HCT116 (cell line): ENCODE data around the gene PRR5L. TPM values are rescaled to one million over a fixed set of nuclear protein-coding genes. Genes with fewer than 3 reads are reported as not detected.

ENCODE experiments used
- ATAC-seq: fragments of 200-7000 bp; cut with Tn5 transposase; 2 replicates; pipeline ENCODE4 v1.9.1; 2020; ENCODE audit warnings: mild to moderate bottlenecking, moderate library complexity
- BruUV-seq: library from RNA; stranded (reverse); fragments of 400-500 nt; replicated peaks from 2 replicates; lab custom pipeline; 2021; lab: Mats Ljungman, UMichigan
- CTCF ChIA-PET: fragments of 300-600 bp; sonication (Branson Sonifier 250); formaldehyde crosslinking; loops from one replicate; lab custom pipeline; 2021; ENCODE audit warnings: antibody characterized with exemption; lab: Charles Lee
- POLR2A ChIA-PET: fragments of 300-600, 350-600 bp; sonication (Branson Sonifier 250); formaldehyde crosslinking; loops from one replicate; lab custom pipeline; 2021; ENCODE audit warnings: antibody characterized with exemption; lab: Charles Lee
- RAD21 ChIA-PET, 2 experiments: fragments of 300-600 bp; sonication (Branson Sonifier 250); formaldehyde crosslinking; loops; one replicate each; lab custom pipeline; 2023; ENCODE audit warnings: low total read pairs in 2 of 2; ENCODE audit not compliant: uncharacterized antibody in 2 of 2, unreplicated experiment in 2 of 2, low non-redundant PET in 1 of 2; lab: Charles Lee
- DNase-seq: peaks from one replicate; pipeline ENCODE4 v3.0.0-alpha.2; 2010; ENCODE audit warnings: low read depth, low spot score
- H2AFZ ChIP-seq: fragments of 200-600 bp; shearing (Covaris generic), sonication (generic); 2 replicates; pipeline ENCODE4 v1.6.1; 2017; ENCODE audit warnings: low read depth, mixed run types, mixed read lengths, antibody characterized with exemption, low read length; ENCODE audit not compliant: poor library complexity, severe bottlenecking
- H3K27ac ChIP-seq: 2 replicates; pipeline ENCODE4 v1.5.1; 2012; ENCODE audit warnings: low read depth, low read length
- H3K27me3 ChIP-seq: fragments of 200-600 bp; sonication (generic); 2 replicates; pipeline ENCODE4 v1.6.1; 2016; ENCODE audit warnings: mixed run types, low read length, mixed read lengths; ENCODE audit not compliant: insufficient read depth
- H3K36me3 ChIP-seq, 2 experiments: fragments of 200-500 bp in 1 of 2; fragments of 200-600 bp in 1 of 2; sonication (Bioruptor generic) in 1 of 2; sonication (generic) in 1 of 2; 2 replicates each; pipeline versions ENCODE4 v1.5.1 to v1.6.1; 2014 to 2016; ENCODE audit warnings: low read length in 2 of 2, inconsistent platforms in 1 of 2, mixed read lengths in 1 of 2, mixed run types in 1 of 2; ENCODE audit not compliant: insufficient read depth in 2 of 2, control insufficient read depth in 1 of 2
- H3K4me1 ChIP-seq, 2 experiments: fragments of 200-600 bp in 1 of 2; sonication (generic) in 1 of 2; 2 replicates each; pipeline versions ENCODE4 v1.5.1 to v1.6.1; 2012 to 2017; ENCODE audit warnings: low read length in 2 of 2, inconsistent platforms in 1 of 2, mild to moderate bottlenecking in 1 of 2, mixed read lengths in 1 of 2, mixed run types in 1 of 2, moderate library complexity in 1 of 2; ENCODE audit not compliant: insufficient read depth in 2 of 2, control insufficient read depth in 1 of 2
- H3K4me2 ChIP-seq: fragments of 200-600 bp; sonication (generic); 2 replicates; pipeline ENCODE4 v1.6.1; 2017; ENCODE audit warnings: mixed run types, low read length, mixed read lengths
- H3K4me3 ChIP-seq, 2 experiments: fragments of 200-600 bp in 1 of 2; sonication (generic) in 1 of 2; replicated peaks in 1 of 2; 2 replicates each; pipeline ENCODE4 v1.5.1; 2011 to 2016; ENCODE audit warnings: low read length in 2 of 2, control low read depth in 1 of 2, low read depth in 1 of 2, mild to moderate bottlenecking in 1 of 2, mixed read lengths in 1 of 2, mixed run types in 1 of 2
- H3K79me2 ChIP-seq: fragments of 200-600 bp; sonication (generic); 2 replicates; pipeline ENCODE4 v1.6.1; 2017; ENCODE audit warnings: mild to moderate bottlenecking, mixed run types, low read length, moderate library complexity, mixed read lengths; ENCODE audit not compliant: insufficient read depth
- H3K9ac ChIP-seq: fragments of 200-600 bp; sonication (generic); 2 replicates; pipeline ENCODE4 v1.6.1; 2016; ENCODE audit warnings: low read length, mixed read lengths
- H3K9me2 ChIP-seq: fragments of 200-600 bp; sonication (generic), shearing (Covaris generic); 2 replicates; pipeline ENCODE4 v1.6.1; 2017; ENCODE audit warnings: mixed run types, mild to moderate bottlenecking, moderate library complexity; ENCODE audit not compliant: insufficient read depth
- H3K9me3 ChIP-seq, 2 experiments: fragments of 200-500 bp in 1 of 2; fragments of 200-600 bp in 1 of 2; sonication (Bioruptor generic) in 1 of 2; sonication (generic) in 1 of 2; 2 replicates each; pipeline ENCODE4 v1.6.1; 2014 to 2017; ENCODE audit warnings: low read length in 2 of 2, mixed read lengths in 2 of 2, inconsistent platforms in 1 of 2, low read depth in 1 of 2, mild to moderate bottlenecking in 1 of 2, mixed run types in 1 of 2, moderate library complexity in 1 of 2; ENCODE audit not compliant: control insufficient read depth in 1 of 2, insufficient read depth in 1 of 2
- H4K20me1 ChIP-seq: fragments of 200-600 bp; sonication (generic), shearing (Covaris generic); 2 replicates; pipeline ENCODE4 v1.6.1; 2017; ENCODE audit warnings: mixed run types, mild to moderate bottlenecking, moderate library complexity; ENCODE audit not compliant: insufficient read depth
- CEBPB ChIP-seq: IDR thresholded peaks from 2 replicates; pipeline ENCODE4 v1.6.1; 2012; ENCODE audit warnings: low read depth
- EZH2phosphoT487 ChIP-seq: fragments of 200-600 bp; IDR thresholded peaks from 2 replicates; pipeline ENCODE4 v1.6.1; 2018; ENCODE audit warnings: antibody characterized with exemption, borderline replicate concordance
- FOSL1 ChIP-seq: IDR thresholded peaks from 2 replicates; pipeline ENCODE4 v1.6.1; 2012; ENCODE audit warnings: low read depth
- POLR2AphosphoS5 ChIP-seq: IDR thresholded peaks from 2 replicates; pipeline ENCODE4 v1.6.1; 2011; ENCODE audit warnings: mild to moderate bottlenecking, low read depth, low read length, moderate library complexity
- ZFX ChIP-seq: fragments of 450-650 bp; IDR thresholded peaks from 2 replicates; pipeline ENCODE4 v1.6.1; 2017
- intact Hi-C: fragments of 100-400 bp; cut with micrococcal nuclease; formaldehyde crosslinking; loops from 2 replicates; pipeline ENCODE4 v1.10.0; 2022
- total RNA-seq: library from RNA; stranded (reverse); gene quantifications from one replicate; pipeline ENCODE4 v1.2.1, GENCODE V29; 2021; ENCODE audit not compliant: unreplicated experiment
- TF ChIP-seq, protein P1 (sequence below): IDR thresholded peaks from 2 replicates; pipeline ENCODE4 v1.6.1; 2012
- TF ChIP-seq, protein P2 (sequence below), 3 experiments: fragments of 200-600 bp in 1 of 3; sonication (generic) in 1 of 3; IDR thresholded peaks in 2 of 3; conservative IDR thresholded peaks in 1 of 3; 2 replicates each; pipeline ENCODE4 v1.5.1; 2012 to 2017; ENCODE audit warnings: low read depth in 2 of 3, low read length in 2 of 3, antibody characterized with exemption in 1 of 3, borderline replicate concordance in 1 of 3, control low read depth in 1 of 3, mild to moderate bottlenecking in 1 of 3, mixed read lengths in 1 of 3, mixed run types in 1 of 3, moderate library complexity in 1 of 3; ENCODE audit not compliant: insufficient read depth in 1 of 3

The PRR5L gene
- total RNA-seq, 1 experiment from 2014 or later = 0.47 TPM

DNA sequence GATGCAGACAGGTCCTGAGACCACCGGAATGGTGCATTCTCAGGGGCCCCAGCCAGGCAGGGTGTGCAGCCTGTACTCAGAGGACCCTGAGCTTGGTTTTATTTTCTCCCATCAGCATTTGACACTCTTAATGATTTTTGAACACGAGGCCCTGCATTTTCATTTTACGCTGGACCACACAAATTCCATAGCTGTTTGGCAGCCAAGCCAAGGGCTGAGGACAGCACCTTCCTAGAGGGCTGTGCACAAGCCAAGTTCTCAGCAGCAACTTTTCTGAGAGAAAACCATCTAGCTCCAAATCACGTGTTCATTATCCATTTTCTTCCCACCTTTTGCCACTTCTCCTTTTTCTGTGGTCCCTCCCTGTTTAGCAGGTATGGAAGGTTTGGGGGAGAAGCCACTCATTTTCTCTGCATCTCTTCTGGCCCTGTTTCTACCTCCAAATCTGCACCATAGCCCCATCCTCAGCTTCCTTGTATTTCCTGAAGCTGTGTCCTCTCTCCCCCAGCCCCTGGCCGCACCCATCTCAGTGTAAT lies 153.5 kb downstream of the PRR5L start:
- Histone ChIP-seq H4K20me1 (no peaks in the 10 kb centered on the region), H3K27me3 (peaks cover 8% of the 10 kb centered on the region; the same call in 1 of the 2 replicates), H3K36me3 (no peaks in the 10 kb centered on the region), H3K4me2 (no peak overlapping the region), H3K4me1 (peaks cover 2 to 10% of the 10 kb centered on the region in 2 experiments; a peak in 1 of 4 replicates), H3K9me3 (no peaks in the 10 kb centered on the region), H3K4me3 (no peak overlapping the region), H3K9me2 (no peaks in the 10 kb centered on the region), H3K79me2 (no peaks in the 10 kb centered on the region), H3K27ac (no peak overlapping the region), H2AFZ (no peak overlapping the region), H3K9ac (no peak overlapping the region)
- TF ChIP-seq ZFX (no peak), POLR2AphosphoS5 (no peak), CEBPB (no peak), FOSL1 (no peak), EZH2phosphoT487 (no peak)
- TF ChIP-seq, protein P1, sequence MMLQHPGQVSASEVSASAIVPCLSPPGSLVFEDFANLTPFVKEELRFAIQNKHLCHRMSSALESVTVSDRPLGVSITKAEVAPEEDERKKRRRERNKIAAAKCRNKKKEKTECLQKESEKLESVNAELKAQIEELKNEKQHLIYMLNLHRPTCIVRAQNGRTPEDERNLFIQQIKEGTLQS = no peak
- TF ChIP-seq, protein P2, sequence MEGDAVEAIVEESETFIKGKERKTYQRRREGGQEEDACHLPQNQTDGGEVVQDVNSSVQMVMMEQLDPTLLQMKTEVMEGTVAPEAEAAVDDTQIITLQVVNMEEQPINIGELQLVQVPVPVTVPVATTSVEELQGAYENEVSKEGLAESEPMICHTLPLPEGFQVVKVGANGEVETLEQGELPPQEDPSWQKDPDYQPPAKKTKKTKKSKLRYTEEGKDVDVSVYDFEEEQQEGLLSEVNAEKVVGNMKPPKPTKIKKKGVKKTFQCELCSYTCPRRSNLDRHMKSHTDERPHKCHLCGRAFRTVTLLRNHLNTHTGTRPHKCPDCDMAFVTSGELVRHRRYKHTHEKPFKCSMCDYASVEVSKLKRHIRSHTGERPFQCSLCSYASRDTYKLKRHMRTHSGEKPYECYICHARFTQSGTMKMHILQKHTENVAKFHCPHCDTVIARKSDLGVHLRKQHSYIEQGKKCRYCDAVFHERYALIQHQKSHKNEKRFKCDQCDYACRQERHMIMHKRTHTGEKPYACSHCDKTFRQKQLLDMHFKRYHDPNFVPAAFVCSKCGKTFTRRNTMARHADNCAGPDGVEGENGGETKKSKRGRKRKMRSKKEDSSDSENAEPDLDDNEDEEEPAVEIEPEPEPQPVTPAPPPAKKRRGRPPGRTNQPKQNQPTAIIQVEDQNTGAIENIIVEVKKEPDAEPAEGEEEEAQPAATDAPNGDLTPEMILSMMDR (IDR thresholded peaks at IDR 0.05 in 2 of 3, conservative IDR thresholded peaks at IDR 0.05 in 1 of 3; ENCODE audit: borderline replicate concordance in 1 of 3, insufficient read depth in 1 of 3, low read depth in 2 of 3, low read length in 2 of 3) = no peak
- no TSS peak for BruUV-seq
- ATAC-seq (no peak), DNase-seq (no peak)
- ChIA-PET RAD21 (no interaction called here), CTCF (interaction anchor here (1.0 to 1.3 kb wide), 2 partner anchors 43 to 157 kb away, joined by 3 to 4 read pairs; no protein-coding TSS in a partner anchor), POLR2A (interaction anchor here (1.2 kb wide), 1 partner anchor 11 kb away, joined by 3 read pairs; no protein-coding TSS in a partner anchor)
- intact Hi-C loops = no loop called here
